SIG-M5 treated with dmso at 0.1 percent for 504 hours (cell line): ENCODE data around the gene THAP9.
A peak's percentile ranks its signal among the peaks of the same experiment; 100 is the strongest.
"Not testable (repeated sequence)": the region's sequence is repeated elsewhere in the genome, so short reads cannot be mapped to it uniquely, and the experiment has no call there.

ENCODE experiments used
- DNase-seq: peaks from one replicate; lab custom pipeline; 2025; ENCODE audit not compliant: unreplicated experiment; lab: John Stamatoyannopoulos, UW

THAP9 gene

GRCh38 chr4:82900411-82901182, at the start of gene THAP9:
TSS of gene THAP9 (plus strand) at chr4:82900735. CDS start at chr4:82900803, 68 bp downstream.
- DNase-seq = peak; percentile 98

GRCh38 chr4:82851318-82851717, 49.2 kb upstream of the THAP9 start:
- DNase-seq = no peak

- peak; percentile 14 for DNase-seq
These were observed 48.4 kb upstream of the THAP9 start for GRCh38 chr4:82851885-82852750.

- DNase-seq = no peak
These were observed 47.7 kb upstream of the THAP9 start for GRCh38 chr4:82852751-82853285.

- DNase-seq = not testable (repeated sequence)
These were observed 40.0 kb upstream of the THAP9 start for GRCh38 chr4:82860487-82860886.

GRCh38 chr4:82861529-82861928, 39.0 kb upstream of the THAP9 start:
- no peak for DNase-seq

- DNase-seq = no peak
These were observed 36.1 kb upstream of the THAP9 start for GRCh38 chr4:82864336-82864979.

- peak; percentile 90 for DNase-seq
These were observed 34.9 kb upstream of the THAP9 start for GRCh38 chr4:82865592-82865991.

GRCh38 chr4:82866033-82866432, 34.5 kb upstream of the THAP9 start:
- not testable (repeated sequence) for DNase-seq

- DNase-seq = no peak
These were observed 33.7 kb upstream of the THAP9 start for GRCh38 chr4:82866706-82867385.

- DNase-seq = no peak
These were observed 32.0 kb upstream of the THAP9 start for GRCh38 chr4:82868572-82868971.

GRCh38 chr4:82885410-82885809, 15.1 kb upstream of the THAP9 start:
- no peak for DNase-seq

- no peak for DNase-seq
These were observed 14.2 kb upstream of the THAP9 start for GRCh38 chr4:82886147-82886942.

GRCh38 chr4:82889287-82889686, 11.2 kb upstream of the THAP9 start:
- no peak for DNase-seq

GRCh38 chr4:82890528-82890900, 10.0 kb upstream of the THAP9 start:
- DNase-seq = no peak

- peak; percentile 94 for DNase-seq
These were observed 9.4 kb upstream of the THAP9 start, which contains the start of gene SEC31A for GRCh38 chr4:82890901-82891706. TSS of gene SEC31A (minus strand) at chr4:82891153. CDS start at chr4:82881936, 9,217 bp downstream.

- no peak for DNase-seq
These were observed 8.6 kb upstream of the THAP9 start for GRCh38 chr4:82891707-82892466.

- DNase-seq = no peak
These were observed 8.1 kb upstream of the THAP9 start for GRCh38 chr4:82892467-82892802.
